NCI-H2107 treated with DMSO at 0.1 percent for 48 hours (cell line): ENCODE results near the gene SEC24D.

Experiments used
- DNase-seq: peaks from one replicate; lab custom pipeline; 2025; ENCODE audit not compliant: unreplicated experiment; lab: John Stamatoyannopoulos, UW

SEC24D gene

DNA sequence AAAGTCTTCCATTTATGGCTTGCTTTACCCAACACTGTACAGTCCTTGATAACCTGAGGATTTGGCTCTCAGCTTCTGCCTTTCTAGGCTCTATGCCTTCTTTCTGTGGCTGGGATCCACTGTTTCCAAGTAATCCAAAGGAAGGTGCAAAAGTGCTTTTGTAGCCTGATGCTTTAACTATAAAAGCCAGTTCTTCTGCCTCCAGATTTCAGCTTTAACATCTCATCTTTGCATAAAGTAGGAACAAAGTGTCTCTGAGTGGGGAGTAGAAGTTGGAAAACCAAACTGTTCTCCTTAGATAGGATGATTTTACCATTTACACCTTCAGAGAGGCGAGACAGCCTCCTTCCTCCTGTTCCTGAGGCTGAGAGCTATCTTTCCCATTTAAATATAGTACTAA is 11.1 kb upstream of the SEC24D start:
- no peak for DNase-seq

DNA sequence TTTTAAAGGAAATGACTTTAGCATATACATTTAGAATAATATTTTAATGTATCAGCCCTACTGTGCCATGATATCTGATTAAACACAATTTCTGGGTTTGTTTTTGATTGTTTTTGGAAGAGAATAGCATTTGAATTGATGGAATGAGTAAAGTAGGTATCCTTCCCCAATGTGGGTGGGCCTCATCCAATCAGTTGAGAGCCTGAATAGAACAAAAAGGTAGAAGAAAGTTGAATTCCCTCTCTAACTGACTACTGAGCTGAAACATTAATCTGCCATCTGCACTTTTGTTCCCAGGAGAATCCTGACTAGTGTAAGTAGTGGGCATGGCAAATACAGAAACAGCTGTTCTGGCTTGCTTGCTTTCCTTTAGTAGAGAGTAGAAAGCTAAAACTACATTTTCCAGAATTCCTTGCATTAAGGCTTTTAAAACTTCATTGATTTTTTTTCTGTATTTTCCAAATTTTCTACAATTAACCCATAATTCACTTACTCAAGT is 9.7 kb upstream of the SEC24D start:
- DNase-seq, result no peak

DNA sequence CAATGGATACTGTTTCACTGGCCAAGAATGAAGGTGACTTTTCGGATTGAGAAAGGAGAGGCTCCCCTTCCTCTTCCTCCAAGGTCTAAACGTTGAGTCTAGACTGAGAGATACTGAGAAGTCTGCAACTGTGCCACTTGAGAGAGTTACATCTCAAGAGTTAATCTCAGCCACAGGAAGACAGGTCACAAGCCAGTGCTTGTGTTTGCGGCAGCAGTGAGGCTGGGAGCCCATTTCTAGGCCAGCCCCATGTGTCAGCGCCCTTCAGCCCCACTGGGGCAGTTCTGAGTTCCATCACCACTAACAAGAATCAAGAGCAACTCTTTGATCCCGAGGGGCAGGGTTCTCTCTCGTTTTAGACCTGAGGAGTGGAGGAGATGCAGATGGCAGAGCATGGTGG is 7.3 kb upstream of the SEC24D start:
- no peak for DNase-seq

DNA sequence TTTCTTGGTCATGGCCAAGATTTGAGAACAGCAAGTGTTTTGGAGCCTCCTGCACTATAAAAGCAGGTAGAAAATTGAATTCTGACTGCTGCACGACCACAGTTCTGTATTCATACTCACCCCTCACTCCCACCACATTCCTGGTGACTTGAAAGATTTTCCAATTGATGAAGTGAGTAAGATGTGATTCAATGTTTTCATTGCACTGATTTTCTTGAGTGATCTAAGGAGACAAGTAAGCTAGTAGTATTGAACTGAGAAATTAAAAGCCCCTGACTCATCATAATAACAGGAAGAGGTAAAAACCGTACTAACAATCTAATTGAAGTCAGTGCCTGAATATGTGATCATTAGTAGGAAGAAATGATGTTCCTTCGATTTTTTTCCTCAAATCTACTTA is 6.1 kb upstream of the SEC24D start:
- no peak for DNase-seq

DNA sequence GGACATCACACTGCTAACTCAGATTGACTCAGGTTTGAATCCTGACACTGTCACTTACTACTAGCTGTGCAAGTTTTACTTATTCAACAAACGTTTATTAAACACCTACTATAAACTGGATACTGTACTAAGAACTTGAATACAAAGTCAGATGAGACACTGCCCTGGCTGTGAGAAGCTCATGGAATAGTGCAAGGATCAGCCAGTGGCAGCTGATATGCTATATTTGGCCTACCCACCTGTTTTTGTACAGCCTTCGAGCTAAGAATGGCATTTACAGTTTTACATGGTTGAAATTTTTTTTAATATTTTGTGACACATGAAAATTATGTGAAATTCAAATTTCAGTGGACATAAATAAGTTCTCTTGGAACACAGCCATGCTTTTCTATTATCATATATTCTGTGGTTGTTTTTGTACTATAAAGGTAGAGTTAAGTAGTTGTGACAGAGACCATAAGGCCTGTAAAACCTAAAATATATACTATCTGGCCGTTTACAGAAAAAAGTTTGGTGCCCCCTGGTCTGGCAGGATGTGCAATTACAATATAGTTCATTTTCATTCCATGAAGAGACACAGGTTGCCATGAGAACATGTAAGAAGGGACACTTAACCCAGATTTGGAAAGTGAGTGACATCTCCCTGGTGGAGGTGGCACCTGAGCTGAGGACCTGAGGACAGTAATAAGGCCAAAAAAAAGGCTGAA is 3.4 kb upstream of the SEC24D start:
- no peak for DNase-seq

DNA sequence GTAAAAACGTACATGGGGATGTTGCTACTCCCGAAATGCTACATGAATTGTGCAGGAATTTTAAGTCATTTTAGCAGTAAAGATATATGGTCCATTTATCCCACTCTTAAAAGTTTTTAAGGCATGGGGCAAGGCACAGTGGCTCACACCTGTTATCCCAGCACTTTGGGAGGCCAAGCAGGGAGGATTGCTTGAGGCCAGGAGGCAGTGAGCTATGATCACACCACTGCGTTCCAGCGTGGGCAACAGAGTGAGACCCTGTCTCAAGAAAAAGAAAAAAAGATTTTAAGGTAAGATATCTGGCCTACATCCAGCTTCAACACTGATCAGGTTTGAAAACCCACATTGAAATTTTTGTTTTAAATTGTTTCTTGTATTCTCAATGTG is 1.2 kb upstream of the SEC24D start:
- DNase-seq, result no peak

DNA sequence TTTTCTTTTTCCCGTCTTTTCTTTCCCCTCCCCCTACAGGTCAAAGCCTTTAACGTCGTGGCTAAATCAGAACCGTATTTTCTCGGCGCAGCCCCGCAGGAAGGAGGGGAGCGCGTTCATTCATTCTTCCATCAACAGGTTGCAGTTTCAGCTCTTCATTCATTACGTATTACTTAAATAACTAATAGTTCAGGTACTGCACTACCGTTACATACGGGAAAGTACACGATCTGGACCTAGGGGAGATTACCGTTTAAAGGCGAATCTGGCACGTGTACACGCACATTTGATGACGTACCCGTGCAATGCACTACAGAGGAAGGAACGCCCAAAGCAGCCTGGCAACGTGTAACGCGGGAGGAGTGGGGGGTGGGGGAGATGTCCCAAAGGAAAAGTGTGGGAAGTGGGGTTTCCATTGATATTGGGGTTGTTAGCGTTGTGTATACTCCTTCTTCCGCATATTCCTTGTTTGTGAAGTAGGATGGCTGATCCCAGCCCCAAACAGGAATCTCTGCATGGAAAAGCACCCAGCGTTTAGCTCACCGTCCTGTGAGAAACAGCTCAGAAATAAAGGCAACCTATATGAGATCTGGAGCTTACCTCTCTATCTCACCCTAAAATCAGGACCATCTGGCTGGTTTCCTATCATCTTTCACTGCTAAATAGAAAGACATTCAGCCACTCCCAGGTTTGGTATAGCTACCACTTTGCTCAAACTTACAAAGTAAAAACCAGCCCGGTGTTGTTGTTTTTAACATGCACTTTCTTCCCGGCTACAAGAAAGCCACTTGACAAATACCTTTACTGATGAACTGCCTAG is 585 bp upstream of the SEC24D start:
- no peak for DNase-seq

DNA sequence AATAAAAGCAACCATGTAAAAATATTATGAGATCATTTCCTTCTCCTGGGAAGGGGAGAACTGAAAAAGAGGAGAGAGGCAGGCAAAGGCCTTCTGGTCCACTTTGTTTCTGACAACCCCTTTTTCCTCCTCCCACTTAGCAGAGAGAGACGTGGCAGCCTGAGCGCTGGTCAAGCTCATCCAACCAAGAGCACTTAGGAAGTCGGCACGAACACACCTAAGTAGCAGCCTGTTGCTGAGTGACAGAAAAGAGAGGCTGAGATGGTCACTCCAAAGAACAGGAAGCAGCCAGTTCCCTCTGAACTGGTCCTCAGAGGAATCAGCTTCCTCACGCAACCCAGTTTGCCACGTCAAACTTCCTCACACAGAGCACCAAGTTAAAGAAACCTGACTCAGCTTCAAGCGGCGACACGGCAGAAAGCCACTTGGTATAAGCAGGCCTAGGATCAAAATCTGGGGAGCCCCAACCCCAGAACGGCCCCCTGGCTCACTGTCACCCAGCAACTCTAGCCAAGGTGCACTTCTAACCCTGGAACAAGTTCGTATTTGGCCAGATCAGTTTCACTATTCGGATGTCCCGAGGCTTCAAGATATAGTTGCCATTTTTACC is 861 bp downstream of the SEC24D start:
- DNase-seq, result no peak

DNA sequence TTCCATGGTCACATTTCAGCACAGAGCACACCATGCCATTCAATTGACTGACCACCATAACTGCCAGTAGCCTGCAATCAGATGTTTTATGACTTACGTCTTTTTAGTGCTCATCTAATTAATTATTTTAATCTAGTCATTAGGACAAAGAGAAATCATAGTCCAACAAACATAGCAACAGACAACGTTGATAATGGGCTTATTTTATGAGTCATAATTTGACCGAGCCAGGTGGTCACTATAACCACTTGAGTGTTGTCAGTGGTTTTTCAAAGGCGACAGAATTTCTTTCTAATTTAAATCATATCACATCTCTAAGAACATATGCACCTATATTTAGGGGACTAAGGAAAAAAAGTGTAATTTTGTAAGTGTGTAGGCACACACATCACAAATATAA is 1.9 kb downstream of the SEC24D start:
- no peak for DNase-seq

DNA sequence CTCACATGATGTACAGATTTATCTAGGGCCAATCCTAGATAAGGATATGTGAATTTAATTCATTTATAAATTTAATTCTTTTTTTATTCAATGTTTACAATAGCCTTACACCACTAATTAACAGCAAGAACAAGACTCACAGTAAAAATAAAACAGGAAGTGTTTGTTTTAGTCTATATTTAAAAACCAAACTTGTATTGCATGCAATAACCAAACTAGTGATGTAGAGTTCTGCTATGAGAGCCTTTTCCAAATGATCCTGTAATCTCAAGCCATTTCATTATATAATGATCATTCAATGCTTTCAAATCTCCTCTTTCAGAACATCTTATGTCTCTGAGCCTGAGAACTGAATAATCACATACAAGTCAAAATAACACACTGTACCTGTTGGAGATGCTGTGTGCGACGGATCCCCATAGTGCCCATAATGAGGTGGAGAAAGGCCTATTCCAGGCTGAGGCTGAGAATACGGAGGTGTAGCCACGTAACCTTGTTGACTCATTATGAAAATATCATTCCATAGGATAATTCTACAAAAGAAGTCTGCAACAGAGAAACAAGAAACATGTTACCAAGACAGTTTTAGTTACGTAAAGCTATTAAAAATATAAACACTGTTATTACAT is 2.6 kb downstream of the SEC24D start:
- DNase-seq, result no peak

DNA sequence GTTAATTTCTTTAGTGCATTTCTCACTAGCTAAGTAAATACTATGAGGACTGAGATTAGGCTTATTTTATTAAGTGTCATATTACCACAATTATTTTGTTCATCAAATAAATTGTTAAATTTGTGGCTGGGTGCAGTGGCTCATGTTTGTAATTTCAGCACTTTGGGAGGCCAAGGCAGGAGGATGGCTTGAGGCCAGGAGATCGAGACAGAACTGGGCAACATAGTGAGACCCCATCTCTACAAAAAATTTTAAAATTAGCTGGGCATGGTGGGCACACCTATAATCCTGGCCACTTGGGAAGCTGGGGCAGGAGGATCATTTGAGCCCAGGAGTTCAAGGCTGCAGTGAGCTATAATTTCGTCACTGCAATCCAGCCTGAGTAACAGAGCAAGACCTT is 6.8 kb downstream of the SEC24D start:
- DNase-seq, result no peak

DNA sequence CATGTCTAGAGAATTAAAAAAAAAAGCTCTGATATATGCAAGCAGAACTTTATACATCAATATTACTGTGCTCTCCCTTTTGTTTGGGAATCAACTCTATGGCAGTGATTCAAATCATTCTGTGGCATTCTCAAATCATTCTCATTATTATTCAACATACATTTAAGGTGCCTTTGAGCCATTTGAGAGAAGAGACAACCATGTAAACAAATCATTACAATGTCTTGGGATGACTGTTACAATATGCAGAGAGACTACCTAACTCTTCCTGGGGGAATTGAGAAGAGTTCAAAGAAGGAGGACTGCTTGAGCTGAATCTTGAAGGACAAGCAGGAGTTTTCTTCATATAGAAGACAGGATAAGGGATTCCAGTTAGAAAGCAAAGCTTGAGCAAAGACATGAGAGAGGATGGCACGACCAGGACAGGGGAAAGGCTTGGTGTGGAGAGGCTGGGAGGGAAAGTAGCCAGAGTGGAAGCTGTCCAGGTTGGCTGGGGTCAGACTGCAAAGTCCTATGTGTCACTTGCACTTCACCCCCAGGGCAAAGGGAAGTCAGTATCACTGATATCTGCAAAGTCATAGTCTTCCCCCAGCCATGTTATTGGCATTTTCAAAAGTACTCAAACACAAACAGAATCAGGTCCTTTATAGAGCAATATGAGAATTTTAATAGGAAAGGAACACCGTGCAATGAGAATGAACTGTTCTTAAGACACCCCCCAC is 9.0 kb downstream of the SEC24D start:
- no peak for DNase-seq

DNA sequence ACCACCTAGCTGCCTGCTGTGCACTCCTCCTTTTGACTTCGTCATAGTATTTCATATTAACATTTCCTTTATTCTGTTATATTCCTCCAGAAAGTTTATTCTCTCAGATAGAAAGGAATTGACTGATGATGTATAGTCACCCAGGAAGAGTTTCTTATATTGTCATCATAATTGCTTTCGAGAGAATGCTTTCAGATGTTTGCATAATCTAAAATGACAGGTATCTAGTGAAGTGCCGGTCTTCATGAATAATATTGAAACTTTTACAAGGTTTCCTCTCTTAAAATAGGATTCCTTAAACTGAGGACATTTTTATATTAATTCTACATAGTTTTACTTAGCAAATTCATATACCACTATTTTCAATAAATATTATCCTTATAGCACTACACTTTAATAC is 10.1 kb downstream of the SEC24D start:
- DNase-seq, result no peak

DNA sequence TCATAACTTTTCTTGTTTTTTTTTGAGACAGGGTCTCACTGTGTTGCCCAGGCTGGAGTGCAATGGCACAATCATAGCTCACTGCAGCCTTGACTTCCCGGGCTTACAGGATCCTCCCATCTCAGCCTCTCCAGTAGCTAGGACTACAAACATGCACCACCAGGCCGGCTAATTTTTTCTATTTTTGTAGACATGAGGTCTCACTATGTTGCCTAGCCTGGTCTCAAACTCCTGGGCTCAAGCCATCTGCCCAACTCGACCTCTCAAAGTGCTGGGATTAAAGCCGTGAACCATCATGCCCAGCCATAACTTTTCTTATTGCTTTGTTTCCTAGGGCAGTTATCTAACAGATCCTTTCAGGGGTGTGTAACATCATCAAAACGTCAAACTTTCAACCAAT is 11.8 kb downstream of the SEC24D start:
- no peak for DNase-seq

DNA sequence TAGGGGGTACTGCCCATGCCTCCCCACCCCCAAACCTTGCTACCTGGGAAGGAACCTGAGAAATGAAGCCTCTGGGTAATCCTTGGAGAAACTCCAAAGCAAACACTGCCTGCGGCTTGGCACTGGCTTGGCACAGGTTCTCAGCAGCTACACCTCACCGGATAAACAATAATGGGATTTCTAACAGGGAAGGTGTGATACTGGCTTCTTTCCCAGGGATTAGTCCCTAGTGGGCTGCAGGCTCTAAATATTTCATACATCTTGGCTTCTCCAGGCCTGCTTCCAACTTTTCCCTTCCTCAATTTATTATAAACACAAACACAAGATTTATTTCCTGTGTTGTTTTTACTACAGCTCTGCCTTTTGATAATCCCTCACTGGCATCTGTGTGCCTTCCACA is 12.5 kb downstream of the SEC24D start:
- peak; percentile 69 for DNase-seq

DNA sequence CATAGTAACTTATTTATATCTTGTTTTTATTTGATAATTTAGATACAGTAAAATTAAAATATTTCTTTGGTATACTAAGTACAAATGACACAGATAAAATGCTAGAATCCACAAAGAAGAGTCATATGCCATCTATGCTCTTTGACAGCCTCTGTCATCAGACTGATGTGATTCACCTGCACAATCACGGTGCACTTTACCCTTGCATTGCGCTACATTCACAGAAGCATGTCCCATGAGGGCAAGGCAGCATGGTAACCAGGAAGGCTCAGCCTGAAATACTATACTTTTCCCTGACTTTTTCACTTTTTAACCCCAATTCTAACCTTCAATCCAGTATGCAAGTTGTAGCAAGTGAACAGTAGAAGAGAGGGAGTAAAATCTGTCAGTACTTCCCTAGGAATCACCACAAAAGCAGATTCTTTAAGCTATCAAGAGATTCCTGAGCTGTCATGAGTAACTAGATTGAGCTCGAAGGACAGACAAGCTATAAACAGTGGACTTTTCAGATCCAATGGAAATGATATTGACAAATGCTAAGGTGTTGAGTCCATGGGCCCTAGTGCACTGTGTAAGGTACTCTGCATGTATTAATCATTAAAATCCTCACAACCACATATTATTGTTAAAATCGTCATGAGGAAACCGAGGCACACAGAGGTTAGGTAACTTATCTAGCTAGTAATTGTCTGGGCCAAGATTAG is 14.2 kb downstream of the SEC24D start:
- DNase-seq, result no peak

DNA sequence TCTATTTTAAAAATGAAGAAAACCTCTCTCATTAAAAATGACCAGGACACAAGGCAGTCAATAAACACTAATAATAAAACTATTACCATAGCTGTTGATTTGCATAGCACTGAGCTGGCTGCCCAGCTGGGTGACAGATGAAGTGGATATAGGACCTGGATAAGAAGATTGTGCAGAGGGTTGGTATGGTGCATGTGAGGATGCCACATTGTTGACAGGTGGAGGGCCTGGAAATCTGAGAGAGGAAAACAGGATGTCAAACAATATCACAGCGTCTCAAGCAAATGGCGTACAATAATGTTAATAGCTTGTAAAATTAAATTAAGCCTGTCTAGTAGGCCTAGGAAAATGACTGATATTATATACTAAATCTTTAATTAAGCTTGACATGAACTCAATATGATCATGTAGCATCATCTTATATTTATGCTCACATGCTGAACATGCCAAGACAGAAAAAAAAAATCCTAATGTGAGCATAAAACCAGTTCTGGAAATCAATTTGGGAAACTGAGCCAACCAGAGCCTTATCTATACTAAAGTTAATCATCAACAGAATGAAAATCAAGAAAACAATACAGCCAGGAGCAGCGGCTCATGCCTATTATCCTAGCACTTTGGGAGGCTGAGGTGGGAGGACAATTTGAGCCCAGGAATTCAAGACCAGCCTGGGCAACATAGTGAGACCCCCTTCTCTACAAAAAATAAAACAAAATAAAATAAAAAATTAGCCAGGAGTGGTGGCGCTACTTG is 18.6 kb downstream of the SEC24D start:
- no peak for DNase-seq

DNA sequence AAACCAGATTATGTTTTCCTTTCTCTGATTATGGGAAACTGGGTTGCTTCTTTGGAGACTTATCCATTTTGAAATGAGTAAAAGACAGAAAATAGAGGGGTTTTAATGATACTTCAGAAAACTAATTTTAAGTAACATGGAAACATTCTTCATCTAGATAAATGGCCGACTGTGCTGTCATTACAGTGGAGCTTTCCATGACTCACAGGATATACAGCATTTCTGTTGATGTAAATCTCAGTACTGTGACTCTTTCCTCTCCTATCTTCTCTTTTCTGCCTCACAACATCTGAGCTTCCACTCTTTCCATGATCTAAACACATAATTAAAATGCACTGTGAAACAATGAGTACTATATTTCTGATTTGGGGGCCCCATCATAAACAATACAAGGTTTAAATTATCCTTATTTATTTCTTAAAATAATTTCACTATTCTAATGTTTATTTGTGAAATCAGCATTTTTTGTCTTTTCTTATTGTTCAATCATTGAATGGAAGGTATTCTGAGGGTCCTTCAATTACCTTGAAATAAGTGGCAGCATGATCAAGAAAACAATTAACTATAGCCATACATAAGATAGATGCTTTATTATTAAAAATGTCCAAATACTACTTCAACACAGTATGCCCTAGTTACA is 19.3 kb downstream of the SEC24D start:
- no peak for DNase-seq

DNA sequence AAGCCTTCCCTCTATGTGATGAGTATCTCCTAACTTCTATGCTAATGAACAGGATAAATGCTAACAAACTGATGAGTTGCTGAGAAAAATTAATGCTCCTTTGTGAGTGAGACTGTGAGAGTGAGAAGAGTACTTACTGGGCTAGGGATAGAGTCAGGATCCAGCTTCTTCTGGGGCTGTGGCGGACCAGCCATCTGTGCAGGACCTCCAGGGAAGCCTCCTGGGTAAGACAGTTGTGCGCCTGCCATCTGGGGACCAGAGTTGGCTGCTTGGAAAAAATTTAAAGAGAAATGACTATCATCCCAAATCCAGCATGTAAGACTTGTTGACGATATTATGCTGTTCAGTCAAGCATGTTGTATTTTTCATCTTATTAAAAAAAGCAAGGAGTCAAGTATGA is 21.0 kb downstream of the SEC24D start:
- no peak for DNase-seq
